Adrenal gland (tissue), 5 donors: ENCODE results near the gene CABCOCO1.

ENCODE experiments used
- CTCF ChIP-seq, 6 experiments: fragments of 450-650 bp in 4 of 6; fragments of 200-600 bp in 2 of 6; sonication (generic) in 1 of 6; IDR thresholded peaks; 1 replicate in 5 of 6; 2 replicates in 1 of 6; pipeline versions ENCODE4 v1.5.1 to v1.8.0; 2016 to 2021; ENCODE audit warnings: antibody characterized with exemption in 6 of 6, mild to moderate bottlenecking in 2 of 6, moderate library complexity in 1 of 6
- POLR2A ChIP-seq, 2 donors: fragments of 450-650 bp; IDR thresholded peaks; one replicate each; pipeline ENCODE4 v1.6.1; 2017; ENCODE audit warnings: antibody characterized with exemption in 2 of 2, mild to moderate bottlenecking in 2 of 2, moderate library complexity in 1 of 2
- donor health status: DM: no; HTN: no; CAD: no.

GRCh38 chr10:61765176-61766087, 102.7 kb downstream of the CABCOCO1 start:
- TF ChIP-seq CTCF (IDR thresholded peaks at IDR 0.05) (no peak), POLR2A (IDR thresholded peaks at IDR 0.05) (no peak)
